Prostate gland (tissue), 2 donors: ENCODE measurements around the gene MCC.

Experiments
- POLR2A ChIP-seq: fragments of 450-650 bp; IDR thresholded peaks from one replicate; pipeline ENCODE4 v1.6.1; 2016; ENCODE audit warnings: antibody characterized with exemption, mild to moderate bottlenecking
- TF ChIP-seq, protein P1 (sequence below), 4 experiments: fragments of 200-600 bp in 2 of 4; fragments of 450-650 bp in 2 of 4; sonication (generic) in 2 of 4; IDR thresholded peaks; 1 replicate in 3 of 4; 2 replicates in 1 of 4; pipeline ENCODE4 v1.5.1; 2016 to 2019; ENCODE audit warnings: antibody characterized with exemption in 4 of 4, mild to moderate bottlenecking in 2 of 4, moderate library complexity in 2 of 4

- TF ChIP-seq, protein P1, sequence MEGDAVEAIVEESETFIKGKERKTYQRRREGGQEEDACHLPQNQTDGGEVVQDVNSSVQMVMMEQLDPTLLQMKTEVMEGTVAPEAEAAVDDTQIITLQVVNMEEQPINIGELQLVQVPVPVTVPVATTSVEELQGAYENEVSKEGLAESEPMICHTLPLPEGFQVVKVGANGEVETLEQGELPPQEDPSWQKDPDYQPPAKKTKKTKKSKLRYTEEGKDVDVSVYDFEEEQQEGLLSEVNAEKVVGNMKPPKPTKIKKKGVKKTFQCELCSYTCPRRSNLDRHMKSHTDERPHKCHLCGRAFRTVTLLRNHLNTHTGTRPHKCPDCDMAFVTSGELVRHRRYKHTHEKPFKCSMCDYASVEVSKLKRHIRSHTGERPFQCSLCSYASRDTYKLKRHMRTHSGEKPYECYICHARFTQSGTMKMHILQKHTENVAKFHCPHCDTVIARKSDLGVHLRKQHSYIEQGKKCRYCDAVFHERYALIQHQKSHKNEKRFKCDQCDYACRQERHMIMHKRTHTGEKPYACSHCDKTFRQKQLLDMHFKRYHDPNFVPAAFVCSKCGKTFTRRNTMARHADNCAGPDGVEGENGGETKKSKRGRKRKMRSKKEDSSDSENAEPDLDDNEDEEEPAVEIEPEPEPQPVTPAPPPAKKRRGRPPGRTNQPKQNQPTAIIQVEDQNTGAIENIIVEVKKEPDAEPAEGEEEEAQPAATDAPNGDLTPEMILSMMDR (IDR thresholded peaks at IDR 0.05), result no peak
- no peak for TF ChIP-seq POLR2A
Measured at GRCh38 chr5:113124265-113124664, 364.0 kb downstream of the MCC start.
